ENCODE measurements around the gene ZNF627.
"Not testable (repeated sequence)": the region's sequence is repeated elsewhere in the genome, so short reads cannot be mapped to it uniquely, and the experiment has no call there.

ZNF627 gene

GRCh38 chr19:11620553-11620952 is 23.3 kb downstream of the ZNF627 start:
- H3K4me3 ChIP-seq (ENCODE audit: insufficient read depth, low read depth, low read length, poor library complexity, severe bottlenecking), result no peak overlapping the region
- no peak for DNase-seq
- no peaks in the 10 kb centered on the region for H3K27me3 ChIP-seq (replicated peaks; ENCODE audit: control insufficient read depth, insufficient read depth, low read length, poor library complexity, severe bottlenecking)
- H3K27ac ChIP-seq (ENCODE audit: insufficient read depth, low read length, poor library complexity, severe bottlenecking), result no peak overlapping the region
- no peaks in the 10 kb centered on the region for H3K4me1 ChIP-seq (ENCODE audit: control insufficient read depth, insufficient read depth, low read length, poor library complexity, severe bottlenecking)
- peaks cover 17% of the 10 kb centered on the region for H3K9me3 ChIP-seq (ENCODE audit: control insufficient read depth, low read length)
- H3K36me3 ChIP-seq (ENCODE audit: control insufficient read depth, insufficient read depth, low read length), result peaks cover 27% of the 10 kb centered on the region

- H3K27ac ChIP-seq (ENCODE audit: insufficient read depth, low read length, poor library complexity, severe bottlenecking); H3K4me3 ChIP-seq (ENCODE audit: insufficient read depth, low read depth, low read length, poor library complexity, severe bottlenecking); H3K27me3 ChIP-seq (replicated peaks; ENCODE audit: control insufficient read depth, insufficient read depth, low read length, poor library complexity, severe bottlenecking); DNase-seq; H3K4me1 ChIP-seq (ENCODE audit: control insufficient read depth, insufficient read depth, low read length, poor library complexity, severe bottlenecking): not testable (repeated sequence)
- Histone ChIP-seq H3K9me3 (ENCODE audit: control insufficient read depth, low read length) (peaks cover 11% of the 10 kb centered on the region), H3K36me3 (ENCODE audit: control insufficient read depth, insufficient read depth, low read length) (peaks cover 13% of the 10 kb centered on the region)
Observed at GRCh38 chr19:11622401-11622800, 25.1 kb downstream of the ZNF627 start.

GRCh38 chr19:11624069-11624463 is 26.8 kb downstream of the ZNF627 start:
- H3K4me3 ChIP-seq (ENCODE audit: insufficient read depth, low read depth, low read length, poor library complexity, severe bottlenecking), result no peak overlapping the region
- DNase-seq, result no peak
- peaks cover 8% of the 10 kb centered on the region for H3K36me3 ChIP-seq (ENCODE audit: control insufficient read depth, insufficient read depth, low read length)
- H3K27ac ChIP-seq (ENCODE audit: insufficient read depth, low read length, poor library complexity, severe bottlenecking), result no peak overlapping the region
- H3K27me3 ChIP-seq (replicated peaks; ENCODE audit: control insufficient read depth, insufficient read depth, low read length, poor library complexity, severe bottlenecking), result no peaks in the 10 kb centered on the region
- no peaks in the 10 kb centered on the region for H3K9me3 ChIP-seq (ENCODE audit: control insufficient read depth, low read length)
- H3K4me1 ChIP-seq (ENCODE audit: control insufficient read depth, insufficient read depth, low read length, poor library complexity, severe bottlenecking), result no peaks in the 10 kb centered on the region

DNA sequence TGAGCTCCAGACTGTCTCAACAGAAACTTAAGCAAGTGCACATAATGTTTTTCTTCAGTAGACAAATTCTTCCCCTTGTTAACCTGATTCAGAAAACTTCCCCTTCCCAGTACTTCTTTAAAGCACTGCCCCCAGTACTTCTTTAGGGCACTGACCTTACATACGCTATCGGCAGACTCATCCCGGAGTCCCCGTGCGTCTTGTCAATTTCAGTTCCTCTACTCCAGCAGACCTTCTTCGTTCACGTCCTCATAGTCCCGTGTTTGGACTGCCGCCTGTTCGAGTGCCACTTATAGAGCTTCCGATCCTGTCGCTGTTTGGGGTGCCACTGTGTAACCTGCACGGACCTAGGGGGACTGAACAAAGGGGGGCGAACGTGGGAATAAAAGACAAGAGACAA is 29.0 kb downstream of the ZNF627 start:
- no peaks in the 10 kb centered on the region for H3K9me3 ChIP-seq (ENCODE audit: control insufficient read depth, low read length)
- H3K27me3 ChIP-seq (replicated peaks; ENCODE audit: control insufficient read depth, insufficient read depth, low read length, poor library complexity, severe bottlenecking), result no peaks in the 10 kb centered on the region
- H3K27ac ChIP-seq (ENCODE audit: insufficient read depth, low read length, poor library complexity, severe bottlenecking), result no peak overlapping the region
- H3K4me3 ChIP-seq (ENCODE audit: insufficient read depth, low read depth, low read length, poor library complexity, severe bottlenecking), result no peak overlapping the region
- no peaks in the 10 kb centered on the region for H3K4me1 ChIP-seq (ENCODE audit: control insufficient read depth, insufficient read depth, low read length, poor library complexity, severe bottlenecking)
- H3K36me3 ChIP-seq (ENCODE audit: control insufficient read depth, insufficient read depth, low read length), result no peaks in the 10 kb centered on the region
- no peak for DNase-seq

DNA sequence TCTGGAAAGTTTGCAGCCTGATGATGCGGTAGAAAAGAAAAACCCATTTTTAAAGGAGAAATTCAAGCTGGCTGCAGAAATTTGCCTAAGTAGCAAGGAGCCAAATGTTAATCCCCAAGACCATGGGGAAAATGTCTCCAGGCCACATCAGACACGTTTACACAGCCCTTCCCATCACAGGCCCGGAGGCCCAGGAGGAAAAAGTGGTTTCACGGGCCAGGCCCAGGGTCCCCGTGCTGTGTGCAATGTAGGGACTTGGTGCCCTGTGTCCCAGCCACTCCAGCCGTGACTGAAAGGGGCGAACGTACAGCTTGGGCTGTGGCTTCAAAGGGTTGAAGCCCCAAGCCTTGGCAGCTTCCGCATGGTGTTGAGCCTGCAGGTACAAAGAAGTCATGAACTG is 35.9 kb downstream of the ZNF627 start:
- H3K36me3 ChIP-seq (ENCODE audit: control insufficient read depth, insufficient read depth, low read length), result no peaks in the 10 kb centered on the region
- no peaks in the 10 kb centered on the region for H3K4me1 ChIP-seq (ENCODE audit: control insufficient read depth, insufficient read depth, low read length, poor library complexity, severe bottlenecking)
- H3K27me3 ChIP-seq (replicated peaks; ENCODE audit: control insufficient read depth, insufficient read depth, low read length, poor library complexity, severe bottlenecking), result no peaks in the 10 kb centered on the region
- H3K4me3 ChIP-seq (ENCODE audit: insufficient read depth, low read depth, low read length, poor library complexity, severe bottlenecking), result no peak overlapping the region
- no peak overlapping the region for H3K27ac ChIP-seq (ENCODE audit: insufficient read depth, low read length, poor library complexity, severe bottlenecking)
- H3K9me3 ChIP-seq (ENCODE audit: control insufficient read depth, low read length), result no peaks in the 10 kb centered on the region
- no peak for DNase-seq

DNA sequence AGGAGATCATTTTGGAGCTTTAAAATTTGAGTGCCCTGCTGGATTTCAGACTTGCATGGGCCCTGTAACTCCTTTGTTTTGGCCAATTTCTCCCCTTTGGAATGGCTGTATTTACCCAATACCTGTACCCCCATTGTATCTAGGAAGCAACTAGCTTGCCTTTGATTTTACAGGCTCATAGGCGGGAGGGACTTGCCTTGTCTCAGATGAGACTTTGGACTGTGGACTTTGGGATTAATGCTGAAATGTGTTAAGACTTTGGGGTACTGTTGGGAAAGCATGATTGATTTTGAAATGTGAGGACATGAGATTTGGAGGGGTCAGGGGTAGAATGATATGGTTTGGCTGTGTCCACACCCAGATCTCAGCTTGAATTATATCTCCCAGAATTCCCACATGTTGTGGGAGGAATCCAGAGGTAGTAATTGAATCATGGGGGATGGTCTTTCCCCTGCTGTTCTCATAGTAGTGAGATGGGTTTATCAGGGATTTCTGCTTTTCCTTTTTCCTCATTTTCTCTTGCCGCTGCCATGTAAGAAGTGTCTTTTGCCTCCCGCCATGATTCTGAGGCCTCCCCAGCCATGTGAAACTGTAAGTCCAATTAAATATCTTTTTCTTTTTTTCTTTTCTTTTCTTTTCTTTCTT is 36.9 kb downstream of the ZNF627 start:
- not testable (repeated sequence) for H3K27me3 ChIP-seq (replicated peaks; ENCODE audit: control insufficient read depth, insufficient read depth, low read length, poor library complexity, severe bottlenecking); H3K27ac ChIP-seq (ENCODE audit: insufficient read depth, low read length, poor library complexity, severe bottlenecking); H3K4me3 ChIP-seq (ENCODE audit: insufficient read depth, low read depth, low read length, poor library complexity, severe bottlenecking); H3K4me1 ChIP-seq (ENCODE audit: control insufficient read depth, insufficient read depth, low read length, poor library complexity, severe bottlenecking); H3K36me3 ChIP-seq (ENCODE audit: control insufficient read depth, insufficient read depth, low read length); DNase-seq; H3K9me3 ChIP-seq (ENCODE audit: control insufficient read depth, low read length)

GRCh38 chr19:11639245-11639601 is 41.9 kb downstream of the ZNF627 start:
- Histone ChIP-seq H3K9me3 (ENCODE audit: control insufficient read depth, low read length) (no peaks in the 10 kb centered on the region), H3K27ac (ENCODE audit: insufficient read depth, low read length, poor library complexity, severe bottlenecking) (no peak overlapping the region), H3K4me1 (ENCODE audit: control insufficient read depth, insufficient read depth, low read length, poor library complexity, severe bottlenecking) (peaks cover 4% of the 10 kb centered on the region), H3K4me3 (ENCODE audit: insufficient read depth, low read depth, low read length, poor library complexity, severe bottlenecking) (no peak overlapping the region), H3K36me3 (ENCODE audit: control insufficient read depth, insufficient read depth, low read length) (no peaks in the 10 kb centered on the region), H3K27me3 (replicated peaks; ENCODE audit: control insufficient read depth, insufficient read depth, low read length, poor library complexity, severe bottlenecking) (peaks cover 3% of the 10 kb centered on the region)
- no peak for DNase-seq

DNA sequence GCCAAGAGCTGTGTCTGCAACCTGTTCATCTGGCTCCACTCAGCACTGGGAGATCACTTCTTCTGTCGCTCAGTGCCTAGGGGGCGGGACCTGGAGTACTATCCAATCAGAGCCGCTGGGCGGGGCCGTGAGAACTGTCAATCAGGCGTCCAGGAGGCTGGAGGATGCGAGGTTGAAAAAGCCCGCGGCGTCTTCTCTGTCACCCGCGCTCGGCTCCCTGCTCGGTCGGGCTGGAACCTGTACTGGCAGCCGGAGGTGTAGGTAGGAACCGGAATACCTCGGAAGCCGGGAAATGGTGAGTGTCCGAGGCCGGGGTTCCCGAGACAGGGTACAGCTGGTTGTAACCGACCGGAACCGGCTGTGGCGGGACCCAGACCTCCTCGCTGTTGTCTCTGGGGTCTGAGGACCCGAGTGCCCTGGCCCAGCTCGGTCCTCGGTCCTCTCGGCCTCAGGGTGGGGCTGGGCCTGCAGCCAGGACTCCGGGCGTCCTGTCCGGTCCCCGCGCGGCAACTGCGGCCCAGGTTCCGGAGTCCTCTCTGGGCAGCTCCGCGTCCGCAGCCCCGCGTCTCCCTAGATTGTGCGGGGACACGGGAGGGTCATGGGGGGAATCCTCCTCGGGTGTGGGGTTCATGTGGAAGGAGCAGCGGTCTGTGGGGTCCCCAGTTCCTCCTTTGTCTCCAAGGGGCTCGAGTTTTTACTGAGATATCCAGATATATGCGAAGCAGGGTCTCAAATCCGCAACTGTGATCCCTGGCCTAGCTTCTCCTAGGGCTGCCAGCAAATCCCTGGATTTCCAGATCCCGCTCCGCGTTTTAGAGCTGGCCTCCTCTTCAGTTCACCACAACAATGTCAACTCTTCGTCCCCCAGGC is 42.6 kb downstream of the ZNF627 start:
- peak overlapping the region; percentile 48 for H3K4me3 ChIP-seq (ENCODE audit: insufficient read depth, low read depth, low read length, poor library complexity, severe bottlenecking)
- H3K27ac ChIP-seq (ENCODE audit: insufficient read depth, low read length, poor library complexity, severe bottlenecking), result no peak overlapping the region
- no peaks in the 10 kb centered on the region for H3K9me3 ChIP-seq (ENCODE audit: control insufficient read depth, low read length)
- no peaks in the 10 kb centered on the region for H3K36me3 ChIP-seq (ENCODE audit: control insufficient read depth, insufficient read depth, low read length)
- peaks cover 3% of the 10 kb centered on the region for H3K27me3 ChIP-seq (replicated peaks; ENCODE audit: control insufficient read depth, insufficient read depth, low read length, poor library complexity, severe bottlenecking)
- DNase-seq, result peak; percentile 38 to 72 (median 65)
- peaks cover 4% of the 10 kb centered on the region for H3K4me1 ChIP-seq (ENCODE audit: control insufficient read depth, insufficient read depth, low read length, poor library complexity, severe bottlenecking)

DNA sequence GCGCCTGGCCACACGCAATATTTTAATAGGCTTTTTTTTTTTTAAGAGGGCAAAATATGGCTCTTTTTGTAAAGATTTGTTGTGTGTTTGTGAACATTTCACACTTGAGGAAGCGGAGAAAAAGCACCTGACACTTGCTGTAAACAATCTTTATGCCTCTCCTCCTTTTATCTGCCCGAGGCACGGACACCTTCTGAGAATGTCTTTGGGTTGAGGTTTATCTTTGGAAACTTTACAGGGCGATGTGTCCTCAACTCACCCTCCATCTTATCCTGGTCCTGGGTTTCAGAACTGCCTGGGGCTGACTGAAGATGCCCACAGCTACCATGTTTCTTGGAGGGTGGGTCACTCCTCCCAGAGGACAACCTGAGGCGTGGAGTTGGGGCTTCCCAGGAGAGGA is 44.0 kb downstream of the ZNF627 start:
- no peaks in the 10 kb centered on the region for H3K9me3 ChIP-seq (ENCODE audit: control insufficient read depth, low read length)
- no peak overlapping the region for H3K27ac ChIP-seq (ENCODE audit: insufficient read depth, low read length, poor library complexity, severe bottlenecking)
- no peak for DNase-seq
- no peaks in the 10 kb centered on the region for H3K36me3 ChIP-seq (ENCODE audit: control insufficient read depth, insufficient read depth, low read length)
- H3K4me1 ChIP-seq (ENCODE audit: control insufficient read depth, insufficient read depth, low read length, poor library complexity, severe bottlenecking), result peaks cover 4% of the 10 kb centered on the region
- no peak overlapping the region for H3K4me3 ChIP-seq (ENCODE audit: insufficient read depth, low read depth, low read length, poor library complexity, severe bottlenecking)
- H3K27me3 ChIP-seq (replicated peaks; ENCODE audit: control insufficient read depth, insufficient read depth, low read length, poor library complexity, severe bottlenecking), result peaks cover 3% of the 10 kb centered on the region

GRCh38 chr19:11642902-11643301 is 45.6 kb downstream of the ZNF627 start:
- H3K27me3 ChIP-seq (replicated peaks; ENCODE audit: control insufficient read depth, insufficient read depth, low read length, poor library complexity, severe bottlenecking), result peaks cover 3% of the 10 kb centered on the region
- no peaks in the 10 kb centered on the region for H3K9me3 ChIP-seq (ENCODE audit: control insufficient read depth, low read length)
- H3K36me3 ChIP-seq (ENCODE audit: control insufficient read depth, insufficient read depth, low read length), result no peaks in the 10 kb centered on the region

More at GRCh38 chr19:11642902-11643301, 45.6 kb downstream of the ZNF627 start:
- Histone ChIP-seq H3K27ac (ENCODE audit: insufficient read depth, low read length, poor library complexity, severe bottlenecking) (no peak overlapping the region), H3K4me3 (ENCODE audit: insufficient read depth, low read depth, low read length, poor library complexity, severe bottlenecking) (no peak overlapping the region), H3K4me1 (ENCODE audit: control insufficient read depth, insufficient read depth, low read length, poor library complexity, severe bottlenecking) (peaks cover 4% of the 10 kb centered on the region)
- no peak for DNase-seq

Measured in effector memory CD4-positive, alpha-beta T cell (primary cell).